HG03432 (cell line): ENCODE measurements around the gene TXLNG.
"Not testable (repeated sequence)": the region's sequence is repeated elsewhere in the genome, so short reads cannot be mapped to it uniquely, and the experiment has no call there.

Experiments
- ATAC-seq: cut with Tn5 transposase; IDR thresholded peaks from one replicate; pipeline ENCODE4 v1.9.1; 2021; ENCODE audit warnings: mild to moderate bottlenecking, moderate library complexity; ENCODE audit not compliant: unreplicated experiment

TXLNG gene

GRCh38 chrX:16786139-16786790 is at the start of gene TXLNG:
TSS of gene TXLNG (plus strand) at chrX:16786466. CDS start at chrX:16786488, 22 bp downstream.
- ATAC-seq: peak; percentile 99

- no peak for ATAC-seq
These were observed 49.2 kb upstream of the TXLNG start for GRCh38 chrX:16737024-16737423.

- ATAC-seq: no peak
These were observed 46.7 kb upstream of the TXLNG start for GRCh38 chrX:16739574-16739973.

GRCh38 chrX:16743604-16744325 is 42.5 kb upstream of the TXLNG start:
- ATAC-seq: no peak

- ATAC-seq: no peak
These were observed 41.2 kb upstream of the TXLNG start for GRCh38 chrX:16745102-16745501.

- ATAC-seq: no peak
These were observed 40.6 kb upstream of the TXLNG start for GRCh38 chrX:16745659-16746058.

- ATAC-seq: no peak
These were observed 37.8 kb upstream of the TXLNG start for GRCh38 chrX:16748425-16748824.

- no peak for ATAC-seq
These were observed 36.1 kb upstream of the TXLNG start for GRCh38 chrX:16750136-16750535.

- no peak for ATAC-seq
These were observed 32.2 kb upstream of the TXLNG start for GRCh38 chrX:16754019-16754418.

GRCh38 chrX:16756724-16757123 is 29.5 kb upstream of the TXLNG start:
- ATAC-seq: no peak

- not testable (repeated sequence) for ATAC-seq
These were observed 24.8 kb upstream of the TXLNG start for GRCh38 chrX:16761500-16761899.

- no peak for ATAC-seq
These were observed 23.7 kb upstream of the TXLNG start for GRCh38 chrX:16762579-16762978.

- no peak for ATAC-seq
These were observed 20.7 kb upstream of the TXLNG start for GRCh38 chrX:16765594-16765993.

GRCh38 chrX:16770970-16771482 is 15.2 kb upstream of the TXLNG start:
- ATAC-seq: no peak

- ATAC-seq: no peak
These were observed 14.5 kb upstream of the TXLNG start for GRCh38 chrX:16771483-16772398.

- no peak for ATAC-seq
These were observed 13.8 kb upstream of the TXLNG start for GRCh38 chrX:16772460-16772859.

GRCh38 chrX:16774746-16775145 is 11.5 kb upstream of the TXLNG start:
- ATAC-seq: no peak

GRCh38 chrX:16778545-16778944 is 7.7 kb upstream of the TXLNG start:
- no peak for ATAC-seq

GRCh38 chrX:16778993-16779392 is 7.3 kb upstream of the TXLNG start:
- no peak for ATAC-seq

GRCh38 chrX:16779815-16780214 is 6.5 kb upstream of the TXLNG start:
- not testable (repeated sequence) for ATAC-seq

GRCh38 chrX:16783452-16783851 is 2.8 kb upstream of the TXLNG start:
- no peak for ATAC-seq
